CD1c-positive myeloid dendritic cell (primary cell): ENCODE results near the gene NCAPH2.
A peak's percentile ranks its signal among the peaks of the same experiment; 100 is the strongest.

Experiments used
- DNase-seq: peaks from one replicate; pipeline ENCODE4 v3.0.0-alpha.2; 2016; ENCODE audit errors: extremely low spot score

Gene NCAPH2

GRCh38 chr22:50474710-50475651 lies 33.0 kb upstream of the NCAPH2 start, which contains the start of gene SBF1:
Gene SBF1, minus strand, starts transcription at chr22:50475035. Its CDS starts 195 bp downstream, at chr22:50474840.
- peak; percentile 96 for DNase-seq

DNA sequence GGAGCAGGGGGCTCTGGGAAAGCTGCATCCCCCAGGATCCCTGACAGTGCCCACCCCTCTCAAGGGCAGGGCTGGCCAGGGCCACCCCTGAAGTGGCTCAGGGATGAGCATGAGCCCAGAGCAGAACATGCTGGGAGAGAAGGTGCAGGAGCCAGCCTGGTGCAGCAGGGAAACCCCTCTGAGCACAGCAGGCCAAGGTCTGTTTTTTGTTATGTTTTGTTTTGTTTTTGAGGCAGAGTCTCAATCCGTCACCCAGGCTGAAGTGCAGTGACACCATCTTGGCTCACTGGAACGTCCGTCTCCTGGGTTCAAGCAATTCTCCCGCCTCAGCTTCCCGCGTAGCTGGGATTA lies 32.4 kb upstream of the NCAPH2 start:
- no peak for DNase-seq

DNA sequence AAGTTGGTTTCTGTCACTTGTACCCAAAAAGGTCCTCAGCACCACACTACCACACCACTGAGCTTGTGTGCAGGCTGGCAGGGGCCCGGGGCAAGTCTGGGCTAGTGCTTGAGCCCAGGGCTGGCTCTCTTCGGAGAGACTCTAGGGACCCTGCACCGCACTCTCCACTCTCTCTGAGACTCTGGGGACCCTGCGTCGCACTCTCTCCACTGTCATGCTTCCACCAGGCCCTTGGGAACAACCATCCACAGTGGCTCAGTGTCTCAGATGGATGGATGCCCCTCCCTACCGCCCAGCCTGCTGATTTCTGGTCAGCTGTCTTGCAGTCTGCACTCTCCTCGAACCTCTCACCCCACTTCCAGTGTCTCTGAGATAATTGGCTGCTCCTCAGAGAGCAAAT lies 31.2 kb upstream of the NCAPH2 start:
- no peak for DNase-seq

- no peak for DNase-seq
Measured at GRCh38 chr22:50477923-50478322, 30.1 kb upstream of the NCAPH2 start.

DNA sequence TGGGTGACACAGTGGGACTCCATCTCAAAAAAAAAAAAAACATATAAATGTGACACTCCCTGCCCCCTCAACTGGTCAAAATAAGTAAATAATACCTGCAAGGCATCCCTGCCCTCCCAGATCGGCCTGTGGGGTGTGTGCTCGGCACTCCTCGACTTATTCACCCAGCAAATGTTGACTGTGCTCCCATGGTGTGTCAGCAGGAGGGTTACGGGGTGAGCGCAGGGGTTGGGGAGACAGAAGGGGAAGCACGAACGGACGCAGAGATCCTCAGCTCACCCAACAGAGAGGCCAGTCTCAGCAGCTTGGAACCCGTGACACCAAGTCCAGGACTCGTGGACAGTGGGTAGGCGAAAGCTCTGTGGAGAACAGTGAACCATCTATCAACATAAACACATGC lies 28.3 kb upstream of the NCAPH2 start:
- DNase-seq, result peak; percentile 5

DNA sequence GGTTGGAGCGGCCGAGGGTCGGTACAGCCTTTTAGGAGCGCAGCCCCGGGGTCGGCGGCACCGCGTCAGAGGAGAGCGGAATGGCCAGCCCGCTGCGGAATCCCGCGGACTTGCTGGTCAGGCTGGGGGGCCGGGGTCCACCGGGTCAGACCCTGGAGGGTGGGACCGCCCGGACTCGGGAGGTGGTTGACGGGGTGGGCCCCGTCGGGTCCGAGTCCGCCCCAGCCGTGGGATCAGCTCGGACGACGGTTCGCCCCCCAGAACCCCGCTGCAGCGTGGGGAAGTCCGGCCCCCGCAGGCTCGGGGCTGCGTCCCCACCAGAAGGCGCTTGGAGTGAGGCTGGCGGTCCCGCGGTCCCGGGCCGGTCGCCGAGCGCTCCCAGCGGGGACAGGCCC lies 27.0 kb upstream of the NCAPH2 start:
- peak; percentile 16 for DNase-seq

DNA sequence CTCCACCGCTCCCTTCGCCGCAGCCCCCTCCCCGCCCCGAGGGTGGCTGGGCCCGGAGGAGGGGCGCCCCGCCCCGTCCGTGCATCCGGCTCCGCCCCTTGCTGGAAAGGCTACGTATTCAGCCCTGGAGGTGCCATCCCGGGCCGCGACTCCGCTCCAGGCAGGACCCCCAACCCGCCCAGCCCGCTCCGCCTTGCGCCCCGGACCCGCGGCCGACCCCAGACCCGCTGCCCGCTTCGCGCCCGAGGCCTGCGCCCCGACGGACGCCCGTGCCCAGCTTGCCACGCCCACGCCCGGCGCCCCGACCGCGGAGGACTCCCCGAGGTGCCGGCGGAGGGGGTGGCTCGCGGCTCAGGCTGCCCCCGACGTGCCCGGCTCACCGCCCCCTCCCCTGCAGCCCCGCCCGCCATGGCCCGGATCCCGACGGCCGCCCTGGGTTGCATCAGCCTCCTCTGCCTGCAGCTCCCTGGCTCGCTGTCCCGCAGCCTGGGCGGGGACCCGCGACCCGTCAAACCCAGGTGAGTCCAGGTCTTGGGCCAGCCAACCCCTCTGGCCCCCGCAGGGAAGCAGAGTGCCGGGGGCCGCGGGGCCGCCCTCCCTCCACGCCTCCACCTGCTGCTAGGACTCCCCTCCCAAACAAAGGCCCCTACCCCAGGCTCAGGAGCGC lies 26.5 kb upstream of the NCAPH2 start, which contains the start of gene ADM2:
Gene ADM2, plus strand, starts transcription at position 104 of the 667 bp plus-strand sequence. Its CDS starts 305 bp downstream, at position 409.
- peak; percentile 31 for DNase-seq

GRCh38 chr22:50482107-50483074 lies 25.6 kb upstream of the NCAPH2 start:
- no peak for DNase-seq

- DNase-seq, result no peak
Measured at GRCh38 chr22:50483106-50483505, 24.9 kb upstream of the NCAPH2 start.

DNA sequence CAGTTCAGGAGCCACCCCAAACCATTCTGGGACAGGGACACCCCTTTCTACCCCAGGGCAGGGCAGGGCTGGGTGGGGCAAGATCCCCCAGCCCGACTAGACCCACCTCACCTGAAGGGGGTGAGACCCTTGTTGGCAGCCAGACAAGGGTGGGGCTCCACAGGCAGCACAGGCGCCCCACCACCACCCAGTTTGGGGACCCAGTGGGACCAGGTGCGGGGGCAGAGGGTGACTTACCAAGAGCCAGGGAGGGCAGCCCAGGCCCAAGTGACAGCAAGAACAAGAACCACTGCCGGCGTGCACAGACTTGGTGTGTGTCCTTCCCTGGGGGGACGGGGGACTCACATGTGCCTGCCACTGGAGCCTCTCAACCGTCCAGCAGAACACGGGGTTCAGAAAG lies 24.5 kb upstream of the NCAPH2 start:
- DNase-seq, result no peak

GRCh38 chr22:50483977-50484853 lies 23.8 kb upstream of the NCAPH2 start:
- DNase-seq, result no peak

DNA sequence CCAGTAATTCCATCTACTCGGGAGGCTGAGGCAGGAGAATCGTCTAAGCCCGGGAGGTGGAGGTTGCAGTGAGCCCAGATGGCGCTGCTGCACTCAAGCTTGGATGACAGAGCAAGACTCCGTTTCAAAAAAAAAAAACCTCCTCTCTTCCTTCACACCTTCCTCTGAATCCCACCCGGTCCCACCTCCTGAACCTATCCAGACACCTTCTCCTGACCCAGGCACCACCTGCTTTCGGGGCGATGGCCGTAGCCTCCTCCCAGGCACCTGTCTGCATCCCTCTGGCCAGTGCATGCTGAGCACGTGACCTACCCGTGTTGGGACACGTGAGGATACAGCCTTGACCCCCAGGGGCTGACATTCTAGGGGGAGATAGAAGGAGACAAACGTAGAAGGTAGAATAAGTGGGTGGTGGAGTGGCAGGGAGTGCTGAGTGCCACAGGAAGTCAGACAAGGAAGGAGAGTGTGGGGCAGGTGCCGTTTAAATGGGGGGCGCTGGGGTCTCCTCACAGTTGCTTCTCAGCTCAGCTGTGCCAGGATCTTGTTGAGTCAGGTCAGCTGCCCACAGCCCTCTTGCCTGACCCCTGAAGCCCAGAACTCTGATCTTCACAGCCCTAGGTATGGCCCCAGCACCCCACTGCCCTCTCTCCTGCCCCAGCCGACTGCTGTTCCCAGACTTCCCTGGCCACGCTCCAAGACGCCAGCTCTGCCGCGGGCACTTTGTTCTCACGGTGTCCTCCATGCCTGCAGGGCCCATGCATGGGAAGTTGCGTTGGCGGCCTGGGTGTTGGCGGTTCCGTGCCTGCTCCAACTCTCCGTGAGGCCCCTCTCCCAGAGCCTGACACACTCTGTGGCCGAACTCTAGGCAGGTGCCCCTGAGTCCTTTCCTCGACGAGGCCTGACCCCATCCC lies 22.5 kb upstream of the NCAPH2 start:
- no peak for DNase-seq

- no peak for DNase-seq
Measured at GRCh38 chr22:50486561-50487289, 21.3 kb upstream of the NCAPH2 start, which contains the start of gene MIOX. Gene MIOX, plus strand, starts transcription at chr22:50486859. Its CDS starts 39 bp downstream, at chr22:50486898.

- DNase-seq, result no peak
Measured at GRCh38 chr22:50487290-50488005, 20.6 kb upstream of the NCAPH2 start.

GRCh38 chr22:50488006-50488677 lies 19.9 kb upstream of the NCAPH2 start:
- no peak for DNase-seq

- no peak for DNase-seq
Measured at GRCh38 chr22:50488886-50489285, 19.1 kb upstream of the NCAPH2 start.

DNA sequence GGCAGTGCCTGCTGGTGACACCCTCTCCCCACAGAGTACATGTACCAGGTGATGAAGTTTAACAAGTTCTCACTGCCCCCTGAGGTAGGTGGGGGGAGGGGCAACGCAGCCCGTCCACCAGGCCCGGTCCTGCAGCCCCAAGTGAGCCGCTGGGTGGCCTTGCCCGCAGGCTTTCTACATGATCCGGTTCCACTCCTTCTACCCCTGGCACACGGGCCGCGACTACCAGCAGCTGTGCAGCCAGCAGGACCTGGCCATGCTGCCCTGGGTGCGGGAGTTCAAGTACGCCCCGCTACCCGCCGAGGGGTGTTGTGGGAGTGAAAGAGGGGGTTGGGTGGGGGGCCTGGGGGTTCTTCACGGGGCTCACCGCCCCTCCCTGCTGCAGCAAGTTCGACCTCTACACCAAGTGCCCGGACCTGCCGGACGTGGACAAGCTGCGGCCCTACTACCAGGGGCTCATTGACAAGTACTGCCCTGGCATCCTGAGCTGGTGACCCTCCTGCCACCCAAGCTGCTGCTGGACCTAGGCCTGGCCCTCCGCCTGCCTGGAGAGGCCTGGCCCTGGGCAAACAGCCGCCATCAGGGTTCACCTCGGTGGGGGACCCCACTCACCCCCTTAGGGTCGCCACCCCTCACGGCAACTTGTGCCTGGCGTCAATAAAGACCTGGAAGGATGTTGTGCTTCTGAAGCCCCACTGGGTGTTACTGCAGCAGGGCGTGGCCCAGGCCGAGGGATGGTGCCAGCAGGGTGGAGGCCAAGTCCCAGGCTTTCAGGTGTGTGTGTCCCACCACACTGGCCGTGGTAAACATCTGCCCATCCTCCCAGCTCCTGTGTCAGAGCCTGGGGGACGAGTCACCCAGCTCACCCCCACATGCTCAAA lies 18.4 kb upstream of the NCAPH2 start:
- no peak for DNase-seq
